SU-DHL-6 (cell line): ENCODE data around the gene MCF2.

ENCODE experiments used
- CTCF ChIP-seq: fragments of 200-600 bp; sonication (generic); IDR thresholded peaks from one replicate; pipeline ENCODE4 v1.5.1; 2017; ENCODE audit warnings: antibody characterized with exemption, mild to moderate bottlenecking, low read length, moderate library complexity; ENCODE audit not compliant: insufficient read depth, poor library complexity, severe bottlenecking
- EZH2phosphoT487 ChIP-seq: fragments of 200-600 bp; sonication (generic), shearing (Covaris generic); conservative IDR thresholded peaks from 2 replicates; pipeline ENCODE4 v1.6.1; 2018; ENCODE audit warnings: mild to moderate bottlenecking, antibody characterized with exemption, low read length, moderate library complexity, mixed read lengths

- TF ChIP-seq CTCF (no peak), EZH2phosphoT487 (no peak)
Measured at GRCh38 chrX:139554991-139555675, 152.8 kb downstream of the MCF2 start.
